ENCODE results near the gene ARID1B.

Gene ARID1B

DNA sequence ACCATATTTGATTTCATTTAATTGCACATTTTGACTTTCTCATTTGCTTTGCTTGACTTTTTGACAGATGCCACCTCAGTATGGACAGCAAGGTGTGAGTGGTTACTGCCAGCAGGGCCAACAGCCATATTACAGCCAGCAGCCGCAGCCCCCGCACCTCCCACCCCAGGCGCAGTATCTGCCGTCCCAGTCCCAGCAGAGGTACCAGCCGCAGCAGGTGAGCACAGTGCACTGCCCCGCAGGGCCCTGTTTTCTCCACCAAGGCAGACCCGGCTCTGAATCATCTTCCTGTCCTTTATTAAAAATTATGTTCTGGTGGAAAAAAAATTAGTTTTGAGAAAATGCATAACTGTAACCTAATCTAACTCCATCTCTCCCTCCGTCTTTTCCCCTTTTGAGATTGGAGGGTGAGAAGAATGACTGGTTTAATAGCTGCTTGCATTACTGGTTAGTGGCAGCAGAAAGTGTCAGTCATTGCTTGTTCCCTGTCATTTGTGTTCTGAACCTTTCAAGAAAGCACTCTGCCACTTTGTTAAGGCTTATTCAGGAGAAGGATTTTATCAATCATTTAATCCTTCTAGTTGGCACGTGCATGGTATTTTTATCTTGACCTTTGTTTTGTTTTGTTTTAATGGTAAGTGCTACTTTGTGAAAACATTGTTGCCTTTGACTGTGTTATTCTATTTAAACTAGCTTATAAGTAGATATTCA is 124.3 kb downstream of the ARID1B start:
- DNase-seq (ENCODE audit: low spot score): no peak
- Histone ChIP-seq H3K4me3 (ENCODE audit: severe bottlenecking) (no peak overlapping the region), H3K27ac (ENCODE audit: poor library complexity, severe bottlenecking) (no peak overlapping the region), H3K4me1 (ENCODE audit: insufficient read depth, poor library complexity, severe bottlenecking) (no peaks in the 10 kb centered on the region), H3K36me3 (ENCODE audit: low read depth) (0 out of 2 replicates have a peak, but pooled peaks cover 8% of the 10 kb centered on the region), H3K27me3 (ENCODE audit: insufficient read depth, poor library complexity, severe bottlenecking) (no peaks in the 10 kb centered on the region), H3K9me3 (ENCODE audit: severe bottlenecking) (no peaks in the 10 kb centered on the region)
- ATAC-seq (ENCODE audit: low read depth): no peak
- TF ChIP-seq, protein P1, sequence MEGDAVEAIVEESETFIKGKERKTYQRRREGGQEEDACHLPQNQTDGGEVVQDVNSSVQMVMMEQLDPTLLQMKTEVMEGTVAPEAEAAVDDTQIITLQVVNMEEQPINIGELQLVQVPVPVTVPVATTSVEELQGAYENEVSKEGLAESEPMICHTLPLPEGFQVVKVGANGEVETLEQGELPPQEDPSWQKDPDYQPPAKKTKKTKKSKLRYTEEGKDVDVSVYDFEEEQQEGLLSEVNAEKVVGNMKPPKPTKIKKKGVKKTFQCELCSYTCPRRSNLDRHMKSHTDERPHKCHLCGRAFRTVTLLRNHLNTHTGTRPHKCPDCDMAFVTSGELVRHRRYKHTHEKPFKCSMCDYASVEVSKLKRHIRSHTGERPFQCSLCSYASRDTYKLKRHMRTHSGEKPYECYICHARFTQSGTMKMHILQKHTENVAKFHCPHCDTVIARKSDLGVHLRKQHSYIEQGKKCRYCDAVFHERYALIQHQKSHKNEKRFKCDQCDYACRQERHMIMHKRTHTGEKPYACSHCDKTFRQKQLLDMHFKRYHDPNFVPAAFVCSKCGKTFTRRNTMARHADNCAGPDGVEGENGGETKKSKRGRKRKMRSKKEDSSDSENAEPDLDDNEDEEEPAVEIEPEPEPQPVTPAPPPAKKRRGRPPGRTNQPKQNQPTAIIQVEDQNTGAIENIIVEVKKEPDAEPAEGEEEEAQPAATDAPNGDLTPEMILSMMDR (IDR thresholded peaks at IDR 0.05; ENCODE audit: poor library complexity, severe bottlenecking): no peak

DNA sequence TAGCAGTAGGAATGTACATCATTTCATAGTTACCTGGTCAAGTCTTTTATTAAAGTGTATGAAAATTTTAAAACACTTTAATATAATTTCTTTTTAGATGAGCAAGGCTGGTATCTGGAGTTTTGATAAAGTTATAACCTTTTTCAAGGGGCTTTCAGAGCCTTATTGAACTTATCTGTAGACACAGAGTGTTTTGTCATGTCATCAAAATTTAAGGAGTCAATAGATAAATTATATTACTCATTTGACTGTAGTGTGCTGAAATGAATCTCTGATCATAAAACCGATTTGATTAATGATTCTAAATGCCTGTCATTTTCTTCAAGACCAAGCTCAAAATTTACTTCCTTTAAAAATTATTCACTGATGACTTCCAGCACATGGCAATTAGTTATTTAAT is 125.6 kb downstream of the ARID1B start:
- H3K4me1 ChIP-seq (ENCODE audit: insufficient read depth, poor library complexity, severe bottlenecking): no peaks in the 10 kb centered on the region
- TF ChIP-seq, protein P1 (IDR thresholded peaks at IDR 0.05; ENCODE audit: poor library complexity, severe bottlenecking): no peak
- DNase-seq (ENCODE audit: low spot score) (no peak), ATAC-seq (ENCODE audit: low read depth) (no peak)
- no peak overlapping the region for H3K4me3 ChIP-seq (ENCODE audit: severe bottlenecking)
- 0 out of 2 replicates have a peak, but pooled peaks cover 8% of the 10 kb centered on the region for H3K36me3 ChIP-seq (ENCODE audit: low read depth)
- no peak overlapping the region for H3K27ac ChIP-seq (ENCODE audit: poor library complexity, severe bottlenecking)
- no peaks in the 10 kb centered on the region for H3K27me3 ChIP-seq (ENCODE audit: insufficient read depth, poor library complexity, severe bottlenecking)
- H3K9me3 ChIP-seq (ENCODE audit: severe bottlenecking): no peaks in the 10 kb centered on the region

DNA sequence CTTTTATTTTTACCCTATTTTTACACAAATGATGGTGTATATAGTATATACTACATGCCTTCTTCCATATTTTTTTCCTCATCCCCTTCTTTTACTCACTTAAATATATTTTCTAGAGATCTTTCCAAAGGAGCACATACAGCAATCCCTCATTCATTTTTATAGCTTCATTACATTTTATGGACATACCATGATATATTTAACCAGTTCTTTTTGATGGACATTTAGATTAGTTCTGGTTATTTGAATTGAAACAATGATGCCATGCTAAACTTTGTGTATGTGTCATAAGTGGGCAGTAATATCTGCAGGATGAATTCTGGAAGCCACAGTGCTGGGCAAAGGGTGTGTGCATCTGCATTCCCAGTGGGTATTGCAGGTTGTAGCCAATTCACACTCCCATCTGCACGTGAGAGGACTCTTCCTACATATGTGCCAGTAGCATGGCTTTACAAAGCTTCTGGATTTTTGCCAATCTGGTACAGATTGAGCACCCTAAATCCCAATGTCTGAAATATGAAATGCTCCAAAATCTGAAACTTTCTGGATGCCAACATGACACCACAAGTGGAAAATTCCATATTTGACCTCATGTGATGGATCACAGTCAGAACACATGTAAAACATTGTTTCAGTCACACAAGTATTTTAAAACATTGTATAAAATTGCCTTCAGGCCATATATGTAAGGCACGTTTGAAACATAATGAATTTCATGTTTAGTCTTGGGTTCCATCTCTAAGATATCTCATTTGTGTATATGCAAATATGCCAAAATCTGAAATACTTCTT is 127.2 kb downstream of the ARID1B start:
- H3K9me3 ChIP-seq (ENCODE audit: severe bottlenecking): no peaks in the 10 kb centered on the region
- TF ChIP-seq, protein P1 (IDR thresholded peaks at IDR 0.05; ENCODE audit: poor library complexity, severe bottlenecking): no peak
- no peak overlapping the region for H3K4me3 ChIP-seq (ENCODE audit: severe bottlenecking)
- DNase-seq (ENCODE audit: low spot score): no peak
- H3K27ac ChIP-seq (ENCODE audit: poor library complexity, severe bottlenecking): no peak overlapping the region
- 0 out of 2 replicates have a peak, but pooled peaks cover 8% of the 10 kb centered on the region for H3K36me3 ChIP-seq (ENCODE audit: low read depth)
- no peak for ATAC-seq (ENCODE audit: low read depth)
- no peaks in the 10 kb centered on the region for H3K4me1 ChIP-seq (ENCODE audit: insufficient read depth, poor library complexity, severe bottlenecking)
- no peaks in the 10 kb centered on the region for H3K27me3 ChIP-seq (ENCODE audit: insufficient read depth, poor library complexity, severe bottlenecking)

DNA sequence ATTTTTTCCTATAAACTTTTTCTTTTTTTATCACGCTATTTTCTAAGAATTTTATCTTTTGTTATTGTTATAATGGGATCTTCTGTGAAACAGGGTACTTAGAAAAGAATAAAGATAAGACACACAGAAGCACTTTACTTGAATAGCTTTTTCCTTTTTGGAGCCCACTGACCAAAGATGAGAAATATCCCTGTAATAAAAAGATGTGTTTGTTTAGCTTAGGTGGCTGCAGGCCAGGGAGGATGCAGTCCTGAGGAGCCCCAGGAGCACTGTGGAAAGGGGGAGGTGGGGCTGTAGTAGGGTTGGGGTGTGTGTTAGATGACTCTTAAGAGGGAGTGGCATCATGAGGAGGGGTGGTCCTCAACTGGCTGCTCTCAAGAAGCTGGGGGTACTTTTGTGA is 128.6 kb downstream of the ARID1B start:
- TF ChIP-seq, protein P1 (IDR thresholded peaks at IDR 0.05; ENCODE audit: poor library complexity, severe bottlenecking): no peak
- Histone ChIP-seq H3K9me3 (ENCODE audit: severe bottlenecking) (no peaks in the 10 kb centered on the region), H3K4me1 (ENCODE audit: insufficient read depth, poor library complexity, severe bottlenecking) (no peaks in the 10 kb centered on the region), H3K36me3 (ENCODE audit: low read depth) (0 out of 2 replicates have a peak, but pooled peaks cover 8% of the 10 kb centered on the region), H3K27ac (ENCODE audit: poor library complexity, severe bottlenecking) (no peak overlapping the region), H3K27me3 (ENCODE audit: insufficient read depth, poor library complexity, severe bottlenecking) (no peaks in the 10 kb centered on the region), H3K4me3 (ENCODE audit: severe bottlenecking) (no peak overlapping the region)
- no peak for DNase-seq (ENCODE audit: low spot score)
- ATAC-seq (ENCODE audit: low read depth): no peak
